ENCODE data around the gene CCDC102A.
"Not testable (repeated sequence)": the region's sequence is repeated elsewhere in the genome, so short reads cannot be mapped to it uniquely, and the experiment has no call there.

Gene CCDC102A

GRCh38 chr16:57536306-57537193, at the start of gene CCDC102A:
Gene CCDC102A, minus strand, starts transcription at chr16:57536571. Its CDS starts 7,394 bp downstream, at chr16:57529177.
- peak in 1 of 2 donors; percentile 32 for DNase-seq (ENCODE audit: low read depth in 1 of 2, low spot score in 1 of 2)

GRCh38 chr16:57585051-57585687, 48.8 kb upstream of the CCDC102A start:
- DNase-seq (ENCODE audit: low read depth in 1 of 2, low spot score in 1 of 2), result no peak

GRCh38 chr16:57579361-57579665, 42.9 kb upstream of the CCDC102A start:
- DNase-seq (ENCODE audit: low read depth in 1 of 2, low spot score in 1 of 2), result no peak

GRCh38 chr16:57578521-57579360, 42.4 kb upstream of the CCDC102A start:
- DNase-seq (ENCODE audit: low read depth in 1 of 2, low spot score in 1 of 2), result no peak

GRCh38 chr16:57577691-57578224, 41.4 kb upstream of the CCDC102A start:
- no peak for DNase-seq (ENCODE audit: low read depth in 1 of 2, low spot score in 1 of 2)

GRCh38 chr16:57577214-57577613, 40.8 kb upstream of the CCDC102A start:
- DNase-seq (ENCODE audit: low read depth in 1 of 2, low spot score in 1 of 2), result no peak

GRCh38 chr16:57576429-57576870, 40.1 kb upstream of the CCDC102A start:
- DNase-seq (ENCODE audit: low read depth in 1 of 2, low spot score in 1 of 2), result peak; percentile 77 to 84

GRCh38 chr16:57575468-57576277, 39.3 kb upstream of the CCDC102A start:
- no peak for DNase-seq (ENCODE audit: low read depth in 1 of 2, low spot score in 1 of 2)

- no peak for DNase-seq (ENCODE audit: low read depth in 1 of 2, low spot score in 1 of 2)
Observed at GRCh38 chr16:57574646-57575467, 38.5 kb upstream of the CCDC102A start.

GRCh38 chr16:57574086-57574485, 37.7 kb upstream of the CCDC102A start:
- no peak for DNase-seq (ENCODE audit: low read depth in 1 of 2, low spot score in 1 of 2)

GRCh38 chr16:57572978-57573728, 36.8 kb upstream of the CCDC102A start:
- no peak for DNase-seq (ENCODE audit: low read depth in 1 of 2, low spot score in 1 of 2)

- DNase-seq (ENCODE audit: low read depth in 1 of 2, low spot score in 1 of 2), result no peak
Observed at GRCh38 chr16:57571098-57571497, 34.7 kb upstream of the CCDC102A start.

- DNase-seq (ENCODE audit: low read depth in 1 of 2, low spot score in 1 of 2), result no peak
Observed at GRCh38 chr16:57570301-57571070, 34.1 kb upstream of the CCDC102A start.

- no peak for DNase-seq (ENCODE audit: low read depth in 1 of 2, low spot score in 1 of 2)
Observed at GRCh38 chr16:57569306-57569946, 33.1 kb upstream of the CCDC102A start.

GRCh38 chr16:57568772-57569171, 32.4 kb upstream of the CCDC102A start:
- not testable (repeated sequence) for DNase-seq (ENCODE audit: low read depth in 1 of 2, low spot score in 1 of 2)

GRCh38 chr16:57568173-57568678, 31.9 kb upstream of the CCDC102A start:
- no peak for DNase-seq (ENCODE audit: low read depth in 1 of 2, low spot score in 1 of 2)

- DNase-seq (ENCODE audit: low read depth in 1 of 2, low spot score in 1 of 2), result no peak
Observed at GRCh38 chr16:57567691-57568090, 31.3 kb upstream of the CCDC102A start.
